Mesothelial cell of epicardium (in vitro differentiated cells): Measurements from ENCODE around the gene POMGNT2. TPM values are rescaled to one million over a fixed set of nuclear protein-coding genes. Genes with fewer than 3 reads are reported as not detected.

Experiments
- DNase-seq, 2 experiments: peaks; one replicate each; pipeline ENCODE4 v3.0.0; 2021; ENCODE audit warnings: low spot score in 2 of 2; ENCODE audit not compliant: unreplicated experiment in 2 of 2
- H3K27ac Mint-ChIP-seq: 2 replicates; pipeline ENCODE4 v1.8.0; 2021; ENCODE audit warnings: mixed read lengths
- H3K27me3 Mint-ChIP-seq: 2 replicates; pipeline ENCODE4 v1.8.0; 2021; ENCODE audit warnings: low read depth, mixed read lengths
- H3K36me3 Mint-ChIP-seq: 2 replicates; pipeline ENCODE4 v1.8.0; 2021; ENCODE audit warnings: mixed read lengths
- H3K4me1 Mint-ChIP-seq: 2 replicates; pipeline ENCODE4 v1.8.0; 2021; ENCODE audit warnings: mixed read lengths
- H3K4me3 Mint-ChIP-seq: 2 replicates; pipeline ENCODE4 v1.8.0; 2021; ENCODE audit warnings: mild to moderate bottlenecking, moderate library complexity, mixed read lengths
- H3K9me3 Mint-ChIP-seq: 2 replicates; pipeline ENCODE4 v1.8.0; 2021; ENCODE audit warnings: mixed read lengths
- CTCF ChIP-seq: fragments of 200-600 bp; sonication (generic); IDR thresholded peaks from one replicate; pipeline ENCODE4 v1.5.0; 2021; ENCODE audit warnings: antibody characterized with exemption; ENCODE audit not compliant: unreplicated experiment
- total RNA-seq: library from RNA; stranded (reverse); gene quantifications from 3 replicates; pipeline ENCODE4 v1.2.1, GENCODE V29; 2021

Gene POMGNT2
- total RNA-seq, 1 donor from 2014 or later = 18.6 TPM

GRCh38 chr3:43120937-43121336 is 15.1 kb upstream of the POMGNT2 start:
- no peak for TF ChIP-seq CTCF
- Mint-ChIP-seq H3K4me3 (no peak overlapping the region), H3K27ac (no peak overlapping the region), H3K27me3 (peaks cover 64% of the 10 kb centered on the region), H3K36me3 (peaks cover 2% of the 10 kb centered on the region), H3K4me1 (no peaks in the 10 kb centered on the region), H3K9me3 (peaks cover 22% of the 10 kb centered on the region)
- DNase-seq = no peak

- H3K4me3 Mint-ChIP-seq = no peak overlapping the region
- no peak for TF ChIP-seq CTCF
- no peaks in the 10 kb centered on the region for H3K9me3 Mint-ChIP-seq
- no peaks in the 10 kb centered on the region for H3K36me3 Mint-ChIP-seq
- peaks cover 74% of the 10 kb centered on the region for H3K27me3 Mint-ChIP-seq
- H3K4me1 Mint-ChIP-seq = no peaks in the 10 kb centered on the region
- no peak overlapping the region for H3K27ac Mint-ChIP-seq
- no peak for DNase-seq
Measured at GRCh38 chr3:43117257-43117656, 11.4 kb upstream of the POMGNT2 start.

GRCh38 chr3:43113671-43114070 is 7.8 kb upstream of the POMGNT2 start:
- Mint-ChIP-seq H3K27me3 (peaks cover 54% of the 10 kb centered on the region), H3K36me3 (no peaks in the 10 kb centered on the region), H3K9me3 (peaks cover 4% of the 10 kb centered on the region), H3K4me1 (no peaks in the 10 kb centered on the region), H3K27ac (no peak overlapping the region), H3K4me3 (no peak overlapping the region)
- DNase-seq = no peak
- TF ChIP-seq CTCF = no peak

GRCh38 chr3:43106293-43106628 is 382 bp upstream of the POMGNT2 start:
- TF ChIP-seq CTCF = no peak
- H3K4me3 Mint-ChIP-seq = peak overlapping the region; percentile 66
- H3K27me3 Mint-ChIP-seq = peaks cover 23% of the 10 kb centered on the region
- H3K4me1 Mint-ChIP-seq = peaks cover 10% of the 10 kb centered on the region
- no peaks in the 10 kb centered on the region for H3K36me3 Mint-ChIP-seq
- DNase-seq = no peak
- no peak overlapping the region for H3K27ac Mint-ChIP-seq
- peaks cover 4% of the 10 kb centered on the region for H3K9me3 Mint-ChIP-seq

- H3K36me3 Mint-ChIP-seq = no peaks in the 10 kb centered on the region
- no peak for TF ChIP-seq CTCF
- no peak overlapping the region for H3K27ac Mint-ChIP-seq
- peaks cover 22% of the 10 kb centered on the region for H3K27me3 Mint-ChIP-seq
- no peak for DNase-seq
- peaks cover 4% of the 10 kb centered on the region for H3K9me3 Mint-ChIP-seq
- H3K4me1 Mint-ChIP-seq = peaks cover 10% of the 10 kb centered on the region
- peak overlapping the region; percentile 68 for H3K4me3 Mint-ChIP-seq
Measured at GRCh38 chr3:43104660-43105595, 951 bp downstream of the POMGNT2 start.
